GM19238 (cell line): Measurements from ENCODE around the gene ANAPC5.
"Not testable (repeated sequence)": the region's sequence is repeated elsewhere in the genome, so short reads cannot be mapped to it uniquely, and the experiment has no call there.

Experiments used
- DNase-seq: peaks from one replicate; pipeline ENCODE4 v3.0.0; 2011; ENCODE audit warnings: low spot score; ENCODE audit not compliant: insufficient read length

Gene ANAPC5

DNA sequence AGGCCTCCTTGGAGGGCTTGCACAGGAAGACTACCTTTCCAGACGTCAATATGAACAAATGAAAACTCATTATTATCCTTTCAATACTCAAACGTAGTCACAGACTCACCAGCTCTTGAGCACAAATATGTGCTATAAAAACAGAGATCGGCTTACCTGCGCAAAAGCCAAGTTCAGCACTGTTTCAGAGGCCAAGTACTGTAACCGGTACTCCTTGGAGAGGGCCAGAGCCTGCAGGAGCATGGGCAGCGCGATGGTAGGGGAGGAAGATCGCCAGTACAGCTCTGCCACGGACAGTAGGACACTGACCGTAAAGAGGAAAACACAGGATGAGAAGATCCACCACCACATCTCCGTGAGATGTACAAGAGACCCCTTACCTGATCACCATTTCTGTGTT lies 34.1 kb downstream of the ANAPC5 start:
- no peak for DNase-seq

DNA sequence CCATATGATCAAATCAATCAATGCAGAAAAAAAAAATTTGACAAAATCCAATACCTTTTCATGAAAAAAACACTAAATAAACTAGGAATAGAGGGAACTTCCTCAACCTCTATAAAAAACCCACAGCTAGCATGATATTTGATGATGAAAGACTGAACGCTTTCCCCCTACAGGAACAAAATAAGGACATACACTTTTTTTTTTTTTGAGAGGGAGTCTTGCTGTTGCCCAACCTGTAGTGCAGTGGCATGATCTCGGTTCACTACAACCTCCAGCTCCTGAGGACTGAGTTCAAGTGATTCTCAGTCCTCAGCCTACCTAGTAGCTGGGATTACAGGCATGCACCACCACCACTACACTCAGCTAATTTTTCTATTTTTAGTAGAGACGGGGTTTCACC lies 37.8 kb downstream of the ANAPC5 start:
- no peak for DNase-seq

DNA sequence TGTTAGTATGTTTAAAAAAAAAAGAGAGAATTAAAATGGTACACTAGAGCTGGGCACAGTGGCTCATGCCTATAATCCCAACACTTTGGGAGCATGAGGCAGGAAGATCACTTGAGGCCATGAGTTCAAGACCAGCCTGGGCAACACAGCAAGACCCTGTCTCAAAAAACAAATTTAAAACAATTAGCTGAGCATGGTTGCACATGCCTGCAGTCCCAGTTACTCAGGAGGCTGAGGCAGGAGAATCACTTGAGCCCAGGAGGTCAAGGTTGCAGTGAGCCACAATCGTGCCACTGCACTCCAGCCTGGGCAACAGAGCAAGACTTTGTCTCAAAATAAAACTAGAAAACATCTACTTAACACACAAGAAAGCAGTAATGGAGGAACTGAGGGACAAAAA lies 42.0 kb downstream of the ANAPC5 start:
- DNase-seq = not testable (repeated sequence)

DNA sequence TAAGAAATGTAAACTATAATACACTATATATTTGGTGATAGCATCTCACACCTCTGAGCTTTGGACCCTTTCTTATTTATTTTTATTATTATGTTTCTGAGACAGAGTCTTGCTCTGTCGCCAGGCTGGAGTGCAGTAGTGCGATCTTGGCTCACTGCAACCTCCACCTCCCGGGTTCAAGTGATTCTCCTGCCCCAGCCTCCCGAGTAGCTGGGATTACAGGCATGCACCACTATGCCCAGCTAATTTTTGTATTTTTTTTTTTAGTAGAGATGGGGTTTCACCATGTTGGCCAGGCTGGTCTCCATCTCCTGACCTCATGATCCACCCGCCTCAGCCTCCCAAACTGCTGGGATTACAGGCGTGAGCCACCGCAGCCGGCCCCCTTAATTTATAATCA lies 44.8 kb downstream of the ANAPC5 start:
- not testable (repeated sequence) for DNase-seq

DNA sequence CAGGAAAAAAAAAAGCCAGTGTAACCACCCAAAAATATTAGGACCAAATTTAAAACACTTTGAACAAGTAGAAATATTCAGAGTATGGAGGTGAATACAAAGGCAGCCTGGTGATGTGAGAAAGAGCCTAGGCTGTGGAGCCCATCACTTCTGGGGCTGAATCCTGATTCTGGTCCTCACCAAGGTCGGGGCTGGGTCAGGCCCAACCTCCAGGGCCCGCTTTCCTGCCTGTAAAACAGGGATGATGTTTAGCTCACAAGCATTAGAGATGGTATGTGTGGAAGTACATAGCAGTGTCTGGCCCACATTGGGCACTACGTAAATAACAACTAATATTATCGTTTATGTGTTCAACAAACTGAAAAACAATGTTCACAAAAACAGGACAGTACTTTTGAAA lies 47.9 kb downstream of the ANAPC5 start:
- no peak for DNase-seq

GRCh38 chr12:121301876-121302275 lies 50.3 kb downstream of the ANAPC5 start:
- DNase-seq = no peak

DNA sequence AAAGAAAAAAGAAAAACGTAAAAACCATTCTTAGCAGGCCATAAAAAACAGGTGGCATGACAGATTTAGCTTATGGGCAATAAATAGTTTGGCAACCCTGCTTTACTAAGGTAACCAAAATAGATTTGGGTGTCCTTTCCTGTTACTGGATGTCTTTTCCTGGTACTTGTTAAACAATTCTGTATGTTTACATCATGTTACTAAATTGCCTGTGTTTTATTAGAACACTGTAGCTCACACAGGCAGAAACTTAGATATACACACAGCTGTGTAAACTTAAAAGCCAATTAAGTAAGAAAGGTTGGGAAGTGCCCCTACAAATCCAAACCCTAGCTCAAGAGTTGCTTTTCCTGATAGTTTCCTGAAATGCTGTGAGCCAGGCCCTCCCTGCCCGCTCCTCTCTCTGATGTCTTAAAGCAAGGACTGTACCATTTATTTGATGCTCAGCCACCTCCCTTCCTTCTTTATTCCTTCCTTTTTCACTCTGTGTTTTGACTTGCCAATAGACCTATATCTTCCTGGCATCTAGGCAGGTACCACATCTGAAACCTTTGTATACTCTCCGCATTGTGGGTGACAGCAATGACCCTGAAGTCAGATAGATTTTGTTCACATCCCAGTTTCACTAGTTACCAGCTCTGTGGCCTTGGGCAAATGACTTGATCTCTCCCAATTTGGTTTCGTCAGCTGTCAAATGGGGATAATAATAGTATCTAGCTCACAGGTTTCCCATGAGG lies 52.0 kb downstream of the ANAPC5 start:
- DNase-seq = no peak

DNA sequence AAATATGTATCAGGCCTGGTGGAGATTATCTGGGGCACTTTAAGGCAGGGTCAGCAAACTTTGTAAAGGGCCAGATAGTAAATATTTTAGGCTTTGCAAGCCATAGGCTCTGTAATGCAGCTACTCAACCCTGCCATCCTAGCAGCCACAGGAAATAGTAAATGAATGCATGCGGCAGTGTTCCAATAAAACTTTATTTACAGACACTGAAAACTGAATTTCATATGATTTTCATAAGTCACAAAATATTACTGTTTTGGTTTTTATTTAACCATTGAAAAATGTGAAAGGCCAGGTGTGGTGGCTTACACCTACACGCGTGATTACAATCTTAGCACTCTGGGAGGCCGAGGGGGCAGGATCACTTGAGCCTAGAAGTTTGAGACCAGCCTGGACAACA lies 52.5 kb downstream of the ANAPC5 start:
- no peak for DNase-seq

GRCh38 chr12:121298411-121298810 lies 53.8 kb downstream of the ANAPC5 start:
- not testable (repeated sequence) for DNase-seq

DNA sequence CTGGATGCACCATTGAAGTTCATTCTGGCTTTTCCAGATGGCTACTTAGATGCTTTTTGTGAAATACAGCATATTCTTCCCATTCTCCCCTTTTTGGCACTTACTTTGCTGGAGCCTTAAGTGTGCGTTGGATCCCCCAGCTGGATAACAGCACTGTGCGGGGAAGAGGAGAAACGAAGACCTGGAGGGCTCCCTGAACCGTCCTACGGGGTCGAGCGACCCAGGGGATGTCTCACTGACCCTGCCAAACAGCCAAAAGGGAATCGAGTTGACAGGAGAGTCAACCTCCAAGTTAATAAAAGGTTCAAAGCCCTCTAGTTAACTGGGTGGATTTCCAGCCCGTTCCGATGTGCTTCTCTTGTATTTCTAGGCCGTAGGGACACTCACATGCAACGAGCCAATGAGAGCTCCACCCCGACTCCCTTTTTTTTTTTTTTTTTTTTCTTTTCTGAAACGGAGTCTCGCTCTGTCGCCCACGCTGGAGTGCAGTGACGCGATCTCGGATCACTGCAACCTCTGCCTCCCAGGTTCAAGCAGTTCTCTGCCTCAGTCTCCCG lies 54.7 kb downstream of the ANAPC5 start:
- no peak for DNase-seq

GRCh38 chr12:121296618-121297434 lies 55.4 kb downstream of the ANAPC5 start, which contains the start of gene CAMKK2:
TSS of gene CAMKK2 (minus strand) at chr12:121296709. CDS start at chr12:121274526, 22,183 bp downstream.
- DNase-seq = peak; percentile 95

DNA sequence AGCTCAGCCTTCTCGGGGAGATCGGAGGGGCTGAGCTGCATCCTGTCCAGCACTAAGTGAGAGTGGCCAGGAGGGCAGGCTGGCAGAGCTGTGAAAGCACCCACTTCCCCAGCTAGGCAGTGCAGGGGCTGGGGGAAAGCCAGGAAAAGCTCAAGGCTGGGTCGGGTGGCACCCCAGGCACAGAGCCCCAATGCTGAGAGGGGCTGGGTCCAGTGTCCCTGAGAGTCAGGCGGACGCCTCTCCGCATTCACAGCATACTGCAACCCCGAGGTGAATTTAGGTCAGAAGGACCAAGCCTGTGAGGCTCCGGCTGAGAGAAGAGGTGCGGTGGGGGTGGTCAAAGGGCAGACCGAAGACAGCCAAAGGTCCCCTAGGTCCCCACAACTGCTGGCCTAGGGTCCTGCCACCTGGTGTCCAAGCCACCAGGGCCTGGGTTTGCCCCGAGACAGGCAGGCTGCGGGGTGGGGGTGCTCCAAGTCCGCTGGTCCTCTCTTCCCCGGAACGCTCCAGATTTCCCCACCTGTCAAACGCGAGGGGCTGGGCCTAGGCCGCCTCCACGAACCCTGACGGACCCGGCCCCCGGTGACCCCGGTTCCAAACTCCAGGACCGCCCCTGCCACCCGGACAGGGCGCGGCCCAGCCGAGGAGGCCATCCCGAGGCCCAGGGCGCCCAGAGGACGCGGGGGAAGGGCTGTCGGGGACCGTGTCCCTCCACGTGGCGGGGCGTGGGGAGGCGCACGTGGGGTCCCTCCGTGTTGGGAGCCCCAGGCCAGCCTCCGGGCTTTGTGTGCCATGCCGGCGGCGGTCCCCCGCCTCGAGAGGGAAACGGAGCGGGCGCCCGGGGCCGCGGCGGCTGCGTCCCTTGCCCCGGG lies 56.2 kb downstream of the ANAPC5 start:
- DNase-seq = peak; percentile 35

- DNase-seq = no peak
Measured at GRCh38 chr12:121295116-121295745, 57.0 kb downstream of the ANAPC5 start.

- DNase-seq = no peak
Measured at GRCh38 chr12:121294151-121294889, 57.9 kb downstream of the ANAPC5 start.

DNA sequence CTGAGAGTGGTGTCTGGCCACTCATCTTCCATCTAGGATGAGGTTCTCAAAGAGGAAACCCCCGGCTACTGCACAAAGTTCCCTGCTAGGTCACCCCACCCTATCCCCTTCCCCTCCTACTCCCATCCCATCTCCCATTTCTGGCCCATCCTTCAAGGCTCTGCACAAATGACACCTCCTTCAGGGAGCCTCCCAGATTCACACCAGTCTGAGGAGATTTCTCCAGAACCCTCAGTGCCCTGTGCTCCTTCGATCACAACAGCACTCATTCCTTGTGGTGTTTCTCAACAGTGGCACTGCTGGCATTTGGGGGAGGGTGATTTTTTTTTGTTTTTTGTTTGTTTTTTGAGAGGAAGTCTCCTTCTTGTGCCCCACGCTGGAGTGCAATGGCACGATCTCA lies 58.6 kb downstream of the ANAPC5 start:
- DNase-seq = no peak

DNA sequence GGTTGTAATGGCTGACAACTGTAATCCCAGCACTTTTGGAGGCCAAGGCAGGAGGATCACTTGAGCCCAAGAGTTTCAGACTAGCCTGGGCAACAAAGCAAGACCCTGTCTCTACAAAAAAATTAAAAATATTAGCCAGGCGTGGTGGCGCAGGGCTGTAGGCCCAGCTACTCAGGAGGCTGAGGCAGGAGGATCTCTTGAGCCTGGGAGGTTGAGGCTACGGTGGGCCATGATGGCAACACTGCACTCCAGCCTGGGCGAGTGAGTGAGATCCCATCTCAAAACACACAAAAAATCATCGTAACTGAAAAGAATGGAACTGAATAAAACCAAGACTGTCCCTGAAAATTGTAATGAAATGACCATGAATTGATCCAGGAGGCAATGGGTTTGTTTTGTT lies 61.8 kb downstream of the ANAPC5 start:
- DNase-seq = no peak

GRCh38 chr12:121289962-121290361 lies 62.2 kb downstream of the ANAPC5 start:
- DNase-seq = no peak

DNA sequence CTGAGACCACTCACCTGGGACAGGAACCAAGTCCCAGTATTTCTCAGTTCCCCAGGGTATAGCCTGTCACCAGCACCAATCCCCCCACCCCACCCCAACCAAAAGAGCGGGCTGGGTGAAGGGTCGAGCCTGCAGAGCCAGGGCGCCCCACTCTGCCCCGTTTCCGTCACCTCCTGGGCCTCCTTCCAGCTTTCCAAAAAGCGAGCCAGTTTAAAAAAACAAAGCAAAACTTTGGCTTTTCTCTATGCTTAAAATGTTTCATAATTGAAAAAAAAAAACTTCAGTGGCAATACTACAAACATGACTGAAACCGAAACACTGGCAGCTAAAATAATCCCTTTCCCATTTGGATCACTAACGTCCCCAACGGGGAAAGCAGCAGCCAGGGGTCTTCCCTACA lies 63.2 kb downstream of the ANAPC5 start:
- no peak for DNase-seq

DNA sequence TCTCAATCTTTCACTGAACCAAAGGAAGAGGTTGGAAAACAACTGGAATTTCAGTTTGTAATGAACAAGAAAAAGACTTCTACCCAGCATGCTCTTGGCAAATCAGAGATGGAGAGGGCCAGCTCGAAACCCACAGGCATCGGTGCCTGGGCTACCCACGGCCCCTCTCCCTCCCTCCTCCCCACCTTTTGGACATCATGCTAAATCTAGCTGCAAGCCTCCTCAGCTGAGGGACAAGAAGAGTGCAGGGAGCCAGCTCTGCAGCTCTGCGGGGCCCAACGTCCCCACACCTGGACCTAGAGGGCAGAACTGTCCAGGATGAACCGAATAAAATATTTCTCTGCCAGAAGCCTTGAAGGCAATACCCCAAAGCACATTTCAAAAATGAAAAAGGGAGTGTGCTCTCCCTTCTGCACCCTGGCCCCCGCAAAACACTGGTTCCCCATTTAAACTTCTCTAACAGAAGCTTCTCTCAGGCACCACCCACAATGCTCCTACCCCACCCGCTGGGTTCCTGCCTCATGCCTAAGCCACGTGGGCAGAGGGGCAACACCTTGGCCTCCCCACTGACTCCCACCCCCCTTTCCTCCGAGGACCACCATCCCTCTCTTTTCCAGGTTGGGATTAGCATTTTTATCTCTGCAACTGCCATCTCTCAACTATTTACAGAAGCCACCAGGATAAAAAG lies 63.9 kb downstream of the ANAPC5 start:
- DNase-seq = no peak
